ENCODE measurements around the gene NOL3. TPM values are rescaled to one million over a fixed set of nuclear protein-coding genes. Genes with fewer than 3 reads are reported as not detected.

Gene NOL3
- total and polyA plus RNA-seq, 9 donors: 14.7 to 44.7 (median 22.1) TPM

GRCh38 chr16:67151431-67152097 lies 18.8 kb upstream of the NOL3 start:
- Histone ChIP-seq H3K4me1 (ENCODE audit: control insufficient read depth, insufficient read depth, low read length) (peaks cover 33% of the 10 kb centered on the region), H3K27me3 (ENCODE audit: control insufficient read depth, insufficient read depth, low read length) (peaks cover 66% of the 10 kb centered on the region), H3K27ac (ENCODE audit: low read length) (peak overlapping the region; percentile 77), H3K36me3 (ENCODE audit: control insufficient read depth, insufficient read depth, low read length) (peaks cover 24% of the 10 kb centered on the region), H3K9me3 (replicated peaks; ENCODE audit: control insufficient read depth, low read depth, low read length) (no peaks in the 10 kb centered on the region), H3K4me3 (ENCODE audit: low read length) (peak overlapping the region; percentile 69)
- WGBS (ENCODE audit: insufficient coverage): 42% methylated on average over 5 of the region's 8 CpGs
- DNase-seq: no peak

DNA sequence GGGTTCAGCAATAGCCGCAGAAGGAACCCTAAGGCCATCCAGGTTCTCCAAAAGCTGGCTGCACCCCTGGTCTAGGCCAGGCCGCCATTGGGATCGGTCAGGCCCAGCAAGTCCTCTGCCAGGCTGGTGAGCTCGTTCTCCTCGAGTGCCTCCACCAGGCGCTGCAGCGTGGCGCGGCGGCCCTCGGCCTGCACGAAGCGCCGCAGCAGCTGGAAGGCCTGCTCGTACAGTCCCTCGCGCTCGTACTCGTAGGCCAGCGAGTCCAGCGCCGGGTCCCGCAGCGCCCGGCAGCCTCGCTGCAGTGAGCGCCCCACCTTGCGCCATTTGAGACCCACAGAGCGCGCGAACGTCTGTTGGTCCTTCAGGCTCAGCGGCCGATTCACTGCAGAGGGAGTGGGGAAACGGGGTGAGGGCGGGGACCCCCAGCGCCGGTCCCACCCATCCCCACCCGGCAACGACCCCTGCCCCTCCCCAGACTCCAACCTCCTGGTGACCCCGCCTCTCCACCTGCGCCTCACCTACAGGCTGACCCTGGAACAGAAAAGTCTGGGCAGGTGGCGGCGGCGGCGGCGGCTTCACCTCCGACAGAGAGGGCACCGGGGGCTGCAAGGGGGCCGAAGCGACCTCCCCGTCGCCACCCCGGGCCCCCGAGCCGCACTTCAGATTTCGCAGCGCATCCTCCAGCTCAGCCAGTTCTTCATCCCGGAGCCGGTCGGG lies 15.6 kb upstream of the NOL3 start:
- WGBS (ENCODE audit: insufficient coverage): 8% methylated on average over 49 of the region's 61 CpGs
- no peaks in the 10 kb centered on the region for H3K9me3 ChIP-seq (replicated peaks; ENCODE audit: control insufficient read depth, low read depth, low read length)
- H3K36me3 ChIP-seq (ENCODE audit: control insufficient read depth, insufficient read depth, low read length): no peaks in the 10 kb centered on the region
- peaks cover 37% of the 10 kb centered on the region for H3K4me1 ChIP-seq (ENCODE audit: control insufficient read depth, insufficient read depth, low read length)
- H3K27ac ChIP-seq (ENCODE audit: low read length): no peak overlapping the region
- DNase-seq: no peak
- peak overlapping the region; percentile 9 for H3K4me3 ChIP-seq (ENCODE audit: low read length)
- H3K27me3 ChIP-seq (ENCODE audit: control insufficient read depth, insufficient read depth, low read length): peaks cover 86% of the 10 kb centered on the region

DNA sequence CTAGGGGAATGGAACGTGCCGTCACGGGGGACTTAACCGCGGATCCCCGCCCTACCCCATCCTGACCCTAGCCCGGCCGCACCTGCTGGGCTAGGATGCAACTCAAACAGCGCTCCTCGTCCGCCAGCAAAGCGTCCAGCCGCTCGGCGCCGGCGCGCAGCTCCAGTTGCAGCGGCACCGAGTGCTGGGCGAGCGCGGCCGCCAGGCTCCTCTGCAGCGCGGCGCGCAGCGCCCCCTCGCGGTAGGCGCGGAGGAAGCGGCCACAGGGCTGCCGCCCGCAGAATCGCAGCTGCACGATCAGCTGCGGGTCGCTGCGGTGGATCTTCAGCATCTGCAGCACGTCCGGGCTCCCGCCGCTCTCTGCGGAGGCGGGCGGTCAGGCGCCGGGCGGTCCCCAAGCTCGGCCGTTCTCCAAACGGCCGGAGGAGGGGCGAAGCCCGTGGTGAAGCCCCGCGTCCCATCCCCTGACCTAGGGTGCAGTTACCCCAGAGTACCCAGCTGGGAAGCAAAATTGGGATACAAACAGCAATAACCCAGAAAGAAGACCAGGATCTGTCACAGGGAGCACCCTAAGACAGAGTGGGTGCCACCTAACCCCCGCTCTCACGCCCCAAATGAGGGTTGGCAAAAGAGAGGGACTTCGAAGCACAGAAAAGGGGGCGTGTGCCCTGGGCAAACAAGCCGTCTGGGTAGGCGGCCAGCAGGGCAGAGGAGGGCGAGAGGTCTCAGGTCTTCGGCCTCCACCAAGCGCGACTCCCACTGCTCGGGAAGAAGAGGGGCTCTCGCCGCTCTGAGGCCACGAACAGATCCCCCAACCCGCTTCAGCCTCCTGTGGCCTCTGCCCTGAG lies 14.8 kb upstream of the NOL3 start:
- DNase-seq: peak; percentile 86
- H3K9me3 ChIP-seq (replicated peaks; ENCODE audit: control insufficient read depth, low read depth, low read length): no peaks in the 10 kb centered on the region
- H3K4me1 ChIP-seq (ENCODE audit: control insufficient read depth, insufficient read depth, low read length): peaks cover 42% of the 10 kb centered on the region
- H3K4me3 ChIP-seq (ENCODE audit: low read length): peak overlapping the region; percentile 9
- H3K27ac ChIP-seq (ENCODE audit: low read length): no peak overlapping the region
- WGBS (ENCODE audit: insufficient coverage): 2% methylated on average over 64 of the region's 74 CpGs
- no peaks in the 10 kb centered on the region for H3K36me3 ChIP-seq (ENCODE audit: control insufficient read depth, insufficient read depth, low read length)
- peaks cover 91% of the 10 kb centered on the region for H3K27me3 ChIP-seq (ENCODE audit: control insufficient read depth, insufficient read depth, low read length)

GRCh38 chr16:67156143-67156844 lies 14.0 kb upstream of the NOL3 start:
- Histone ChIP-seq H3K27me3 (ENCODE audit: control insufficient read depth, insufficient read depth, low read length) (peaks cover 92% of the 10 kb centered on the region), H3K27ac (ENCODE audit: low read length) (no peak overlapping the region), H3K9me3 (replicated peaks; ENCODE audit: control insufficient read depth, low read depth, low read length) (no peaks in the 10 kb centered on the region), H3K4me1 (ENCODE audit: control insufficient read depth, insufficient read depth, low read length) (peaks cover 41% of the 10 kb centered on the region), H3K4me3 (ENCODE audit: low read length) (no peak overlapping the region), H3K36me3 (ENCODE audit: control insufficient read depth, insufficient read depth, low read length) (no peaks in the 10 kb centered on the region)
- 30% methylated on average over 10 of the region's 15 CpGs for WGBS (ENCODE audit: insufficient coverage)
- DNase-seq: no peak

DNA sequence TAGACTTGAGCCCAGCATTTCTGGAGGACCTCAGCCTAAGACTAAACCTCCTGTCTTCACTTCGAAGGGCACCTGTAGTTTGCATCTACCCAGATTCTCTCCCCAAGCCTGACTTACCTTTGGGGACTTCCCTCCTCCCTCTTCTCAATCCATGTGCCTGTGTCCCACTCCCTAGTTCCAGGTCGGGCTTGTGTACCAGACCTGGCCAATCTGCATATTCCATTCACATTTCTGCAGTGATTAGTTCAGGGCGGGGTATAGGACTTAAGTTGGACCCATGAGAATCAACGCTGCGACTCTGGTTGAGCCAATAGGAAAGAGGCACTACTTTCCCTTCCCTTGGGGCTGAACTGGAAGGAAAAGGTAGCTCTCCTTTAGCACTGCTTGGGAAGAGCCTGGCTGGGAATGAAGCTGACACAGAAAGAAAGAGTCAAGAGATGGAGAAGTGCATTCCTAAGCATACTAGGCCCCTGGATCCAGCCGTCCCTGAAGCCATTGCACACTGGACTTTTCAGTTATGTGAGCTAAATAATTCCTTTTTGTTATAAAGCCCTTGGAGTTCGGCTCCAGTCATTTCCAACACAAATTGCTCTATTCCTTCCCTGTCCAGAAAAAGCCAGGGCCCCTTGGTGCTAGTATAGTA lies 13.1 kb upstream of the NOL3 start:
- DNase-seq: no peak
- Histone ChIP-seq H3K4me1 (ENCODE audit: control insufficient read depth, insufficient read depth, low read length) (peaks cover 41% of the 10 kb centered on the region), H3K4me3 (ENCODE audit: low read length) (no peak overlapping the region), H3K9me3 (replicated peaks; ENCODE audit: control insufficient read depth, low read depth, low read length) (no peaks in the 10 kb centered on the region), H3K36me3 (ENCODE audit: control insufficient read depth, insufficient read depth, low read length) (no peaks in the 10 kb centered on the region), H3K27me3 (ENCODE audit: control insufficient read depth, insufficient read depth, low read length) (peaks cover 93% of the 10 kb centered on the region), H3K27ac (ENCODE audit: low read length) (no peak overlapping the region)
- 26% methylated on average over 4 of the region's 7 CpGs for WGBS (ENCODE audit: insufficient coverage)

- Histone ChIP-seq H3K9me3 (replicated peaks; ENCODE audit: control insufficient read depth, low read depth, low read length) (no peaks in the 10 kb centered on the region), H3K27me3 (ENCODE audit: control insufficient read depth, insufficient read depth, low read length) (peaks cover 95% of the 10 kb centered on the region), H3K4me3 (ENCODE audit: low read length) (no peak overlapping the region), H3K4me1 (ENCODE audit: control insufficient read depth, insufficient read depth, low read length) (peaks cover 49% of the 10 kb centered on the region), H3K36me3 (ENCODE audit: control insufficient read depth, insufficient read depth, low read length) (no peaks in the 10 kb centered on the region), H3K27ac (ENCODE audit: low read length) (no peak overlapping the region)
- WGBS (ENCODE audit: insufficient coverage): no CpG with 5 or more reads among the region's 7 CpGs
- no peak for DNase-seq
Observed at GRCh38 chr16:67157892-67158635, 12.3 kb upstream of the NOL3 start.

DNA sequence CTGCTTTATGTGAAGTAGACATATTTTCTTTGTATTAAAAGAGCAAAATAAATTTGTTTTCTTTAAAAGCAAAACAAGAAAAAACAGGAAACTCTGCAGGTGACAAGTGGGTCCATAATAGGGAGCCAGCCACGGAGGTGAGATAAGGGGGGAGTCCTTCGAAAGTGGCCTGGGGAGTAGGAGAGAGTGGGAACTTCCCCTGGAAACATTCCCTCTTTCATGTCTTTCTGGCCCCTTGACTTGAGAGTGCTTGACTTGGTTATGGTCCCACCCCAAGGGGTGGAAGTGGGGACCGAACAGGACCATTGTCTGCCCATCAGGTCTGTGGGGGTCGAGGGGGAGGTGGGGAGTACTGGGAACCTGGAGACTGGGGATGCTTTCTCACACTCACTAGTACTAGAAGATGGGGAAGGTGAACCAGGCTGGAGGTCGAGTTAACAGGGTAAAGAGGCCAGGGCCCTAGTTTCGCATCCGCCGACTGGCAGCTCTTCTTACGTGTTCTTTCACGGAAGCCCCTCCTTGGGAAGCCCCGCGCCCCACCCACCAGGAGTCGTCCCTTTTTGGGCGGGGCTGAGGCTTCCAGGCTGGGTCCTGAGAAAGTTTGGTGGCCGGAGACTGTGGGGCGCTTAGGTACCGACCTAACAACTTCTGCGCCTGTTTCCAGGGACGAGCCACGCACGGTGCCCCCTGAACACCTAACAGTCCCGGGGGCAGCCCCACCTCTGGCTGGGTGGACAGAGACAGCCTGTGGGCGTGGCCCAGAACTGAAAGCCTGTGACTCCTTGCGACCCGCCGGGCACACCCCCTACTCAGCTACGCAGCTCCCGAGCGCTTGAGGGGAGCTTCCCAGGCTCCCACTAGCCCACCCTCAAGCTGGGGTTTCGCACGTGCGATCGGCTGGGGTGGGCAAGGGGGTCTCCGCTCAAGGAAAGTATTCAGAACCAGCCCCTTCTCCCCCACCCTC lies 11.4 kb upstream of the NOL3 start:
- Histone ChIP-seq H3K36me3 (ENCODE audit: control insufficient read depth, insufficient read depth, low read length) (no peaks in the 10 kb centered on the region), H3K27ac (ENCODE audit: low read length) (no peak overlapping the region), H3K27me3 (ENCODE audit: control insufficient read depth, insufficient read depth, low read length) (peaks cover 98% of the 10 kb centered on the region), H3K9me3 (replicated peaks; ENCODE audit: control insufficient read depth, low read depth, low read length) (no peaks in the 10 kb centered on the region), H3K4me1 (ENCODE audit: control insufficient read depth, insufficient read depth, low read length) (peaks cover 56% of the 10 kb centered on the region), H3K4me3 (ENCODE audit: low read length) (peak overlapping the region; percentile 73)
- WGBS (ENCODE audit: insufficient coverage): 1% methylated on average over 18 of the region's 34 CpGs
- DNase-seq: peak; percentile 49

GRCh38 chr16:67161595-67162058 lies 8.7 kb upstream of the NOL3 start:
- WGBS (ENCODE audit: insufficient coverage): 23% methylated on average over 13 of the region's 25 CpGs
- no peaks in the 10 kb centered on the region for H3K9me3 ChIP-seq (replicated peaks; ENCODE audit: control insufficient read depth, low read depth, low read length)
- DNase-seq: no peak
- H3K27ac ChIP-seq (ENCODE audit: low read length): no peak overlapping the region
- H3K4me3 ChIP-seq (ENCODE audit: low read length): no peak overlapping the region
- no peaks in the 10 kb centered on the region for H3K36me3 ChIP-seq (ENCODE audit: control insufficient read depth, insufficient read depth, low read length)
- peaks cover 54% of the 10 kb centered on the region for H3K4me1 ChIP-seq (ENCODE audit: control insufficient read depth, insufficient read depth, low read length)
- H3K27me3 ChIP-seq (ENCODE audit: control insufficient read depth, insufficient read depth, low read length): peaks cover 98% of the 10 kb centered on the region
